GM21576 (cell line): Measurements from ENCODE around the gene PLA2G4F.
"Not testable (repeated sequence)": the region's sequence is repeated elsewhere in the genome, so short reads cannot be mapped to it uniquely, and the experiment has no call there.

ENCODE experiments used
- ATAC-seq: cut with Tn5 transposase; IDR thresholded peaks from one replicate; pipeline ENCODE4 v1.9.1; 2021; ENCODE audit warnings: mild to moderate bottlenecking, moderate library complexity; ENCODE audit not compliant: unreplicated experiment

Gene PLA2G4F

GRCh38 chr15:42100021-42100800, 56.2 kb downstream of the PLA2G4F start:
- ATAC-seq = no peak

GRCh38 chr15:42097018-42097417, 59.4 kb downstream of the PLA2G4F start:
- no peak for ATAC-seq

GRCh38 chr15:42094512-42094963, 61.9 kb downstream of the PLA2G4F start, which contains the start of gene PLA2G4D:
Gene PLA2G4D (minus strand): TSS chr15:42094562. CDS start chr15:42094459, 103 bp downstream.
- no peak for ATAC-seq

- no peak for ATAC-seq
These were observed 62.5 kb downstream of the PLA2G4F start for GRCh38 chr15:42093966-42094365.

- ATAC-seq = no peak
These were observed 63.8 kb downstream of the PLA2G4F start for GRCh38 chr15:42092398-42093318.

- not testable (repeated sequence) for ATAC-seq
These were observed 64.6 kb downstream of the PLA2G4F start for GRCh38 chr15:42091753-42092397.

- no peak for ATAC-seq
These were observed 65.7 kb downstream of the PLA2G4F start for GRCh38 chr15:42090781-42091180.

GRCh38 chr15:42090370-42090769, 66.1 kb downstream of the PLA2G4F start:
- no peak for ATAC-seq

GRCh38 chr15:42089942-42090341, 66.5 kb downstream of the PLA2G4F start:
- no peak for ATAC-seq
